A549 (cell line): ENCODE results near the gene ZC3H14. TPM values are rescaled to one million over a fixed set of nuclear protein-coding genes. Genes with fewer than 3 reads are reported as not detected.
A peak's percentile ranks its signal among the peaks of the same experiment; 100 is the strongest.

ENCODE experiments used
- ATAC-seq, 2 experiments: fragments of 200-7000 bp in 1 of 2; fragments of >200 bp in 1 of 2; cut with Nextera tagmentation in 1 of 2; cut with Tn5 transposase in 1 of 2; 3 replicates each; pipeline versions ENCODE4 v1.8.0 to v1.9.1; 2018 to 2020; ENCODE audit warnings: mild to moderate bottlenecking in 1 of 2, moderate library complexity in 1 of 2
- CTCF ChIA-PET: fragments of 300-600 bp; sonication (Branson Sonifier 250); formaldehyde crosslinking; extraction: SDS; loops from one replicate; lab custom pipeline; 2021; ENCODE audit warnings: antibody characterized with exemption, inconsistent platforms; lab: Yijun Ruan, JAX
- POLR2A ChIA-PET: fragments of 350-600 bp; formaldehyde crosslinking; extraction: SDS; loops from one replicate; lab custom pipeline; 2021; ENCODE audit warnings: antibody characterized with exemption, inconsistent platforms; lab: Yijun Ruan, JAX
- DNase-seq, 2 experiments: peaks; one replicate each; pipeline versions ENCODE4 v3.0.0 to v3.0.0-alpha.2; 2011 to 2016; ENCODE audit warnings: low read depth in 1 of 2, low spot score in 1 of 2
- FAIRE-seq: peaks from 2 replicates; lab custom pipeline; 2011; peaks lifted over from hg19 to GRCh38; lab: Jason Lieb, UNC
- H3K27ac ChIP-seq, 2 experiments: fragments of >200 bp; sonication (Bioruptor Twin); formaldehyde crosslinking; 3 replicates each; pipeline ENCODE4 v1.5.1; 2016 to 2017
- H3K4me1 ChIP-seq: fragments of >200 bp; sonication (Bioruptor Twin); formaldehyde crosslinking; 3 replicates; pipeline ENCODE4 v1.6.1; 2016
- H3K4me2 ChIP-seq: fragments of >200 bp; sonication (Bioruptor Twin); formaldehyde crosslinking; 3 replicates; pipeline ENCODE4 v1.6.1; 2016
- H3K4me3 ChIP-seq: fragments of >200 bp; sonication (Bioruptor Twin); formaldehyde crosslinking; 3 replicates; pipeline ENCODE4 v1.5.1; 2016
- H3K9me3 ChIP-seq: fragments of >200 bp; sonication (Bioruptor Twin); formaldehyde crosslinking; 3 replicates; pipeline ENCODE4 v1.6.1; 2016
- BCL3 ChIP-seq: fragments of >200 bp; sonication (Bioruptor Twin); formaldehyde crosslinking; IDR thresholded peaks from 3 replicates; pipeline ENCODE4 v1.6.1; 2016
- CBX2 ChIP-seq: fragments of 200-600 bp; sonication (generic); IDR thresholded peaks from 2 replicates; pipeline ENCODE4 v1.6.1; 2016; ENCODE audit warnings: low read depth, mild to moderate bottlenecking, borderline replicate concordance
- EHF ChIP-seq: fragments of 250-450 bp; sonication (Bioruptor Pico); IDR thresholded peaks from 2 replicates; pipeline ENCODE4 v1.5.0; 2020; ENCODE audit warnings: mild to moderate bottlenecking
- ESRRA ChIP-seq: fragments of 150-350 bp; IDR thresholded peaks from 2 replicates; pipeline ENCODE4 v1.6.1; 2014; ENCODE audit warnings: mild to moderate bottlenecking, low read length, borderline replicate concordance
- FOSB ChIP-seq: fragments of 250-450 bp; sonication (Bioruptor Pico); IDR thresholded peaks from 2 replicates; pipeline ENCODE4 v1.5.0; 2020; ENCODE audit warnings: mild to moderate bottlenecking, moderate library complexity
- HOXB13 ChIP-seq: fragments of 250-450 bp; sonication (Bioruptor Pico); IDR thresholded peaks from 2 replicates; pipeline ENCODE4 v1.5.0; 2020; ENCODE audit warnings: low read depth, mild to moderate bottlenecking, moderate library complexity
- JUNB ChIP-seq: fragments of >200 bp; sonication (Bioruptor Twin); formaldehyde crosslinking; IDR thresholded peaks from 2 replicates; pipeline ENCODE4 v1.6.1; 2016
- KDM1A ChIP-seq: fragments of 200-600 bp; sonication (generic); IDR thresholded peaks from 2 replicates; pipeline ENCODE4 v1.6.1; 2016; ENCODE audit warnings: low read depth, mild to moderate bottlenecking
- MAFK ChIP-seq: fragments of 450-650 bp; IDR thresholded peaks from 2 replicates; pipeline ENCODE4 v1.6.1; 2014; ENCODE audit not compliant: partially characterized antibody
- MAZ ChIP-seq: fragments of 150-350 bp; IDR thresholded peaks from 2 replicates; pipeline ENCODE4 v1.6.1; 2014; ENCODE audit warnings: antibody characterized with exemption, low read depth, low read length, borderline replicate concordance
- NFE2L2 ChIP-seq: fragments of 150-350 bp; conservative IDR thresholded peaks from 2 replicates; pipeline ENCODE4 v1.6.1; 2014; ENCODE audit warnings: low read length
- NR3C1 ChIP-seq: fragments of >200 bp; sonication (Bioruptor Twin); formaldehyde crosslinking; IDR thresholded peaks from 3 replicates; pipeline ENCODE4 v1.6.1; 2017
- POLR2A ChIP-seq: IDR thresholded peaks from 2 replicates; pipeline ENCODE4 v1.6.1; 2012; ENCODE audit warnings: mild to moderate bottlenecking, low read length
- RARB ChIP-seq: fragments of 250-450 bp; sonication (Bioruptor Pico); IDR thresholded peaks from 2 replicates; pipeline ENCODE4 v1.8.0; 2021; ENCODE audit warnings: mild to moderate bottlenecking, moderate library complexity
- REST ChIP-seq: fragments of 200-600 bp; sonication (generic); IDR thresholded peaks from 2 replicates; pipeline ENCODE4 v1.6.1; 2016; ENCODE audit warnings: antibody characterized with exemption, mild to moderate bottlenecking, moderate library complexity
- RNF2 ChIP-seq: fragments of 200-600 bp; sonication (generic); IDR thresholded peaks from 2 replicates; pipeline ENCODE4 v1.6.1; 2016; ENCODE audit warnings: low read depth, mild to moderate bottlenecking, antibody characterized with exemption, moderate library complexity, borderline replicate concordance
- SREBF2 ChIP-seq: fragments of 450-650 bp; IDR thresholded peaks from 2 replicates; pipeline ENCODE4 v1.6.1; 2014; ENCODE audit warnings: mild to moderate bottlenecking, moderate library complexity
- TP53 ChIP-seq: fragments of 250-450 bp; sonication (Bioruptor Pico); IDR thresholded peaks from 2 replicates; pipeline ENCODE4 v1.5.0; 2021; ENCODE audit warnings: mild to moderate bottlenecking, moderate library complexity
- USF2 ChIP-seq: fragments of 450-650 bp; IDR thresholded peaks from 2 replicates; pipeline ENCODE4 v1.6.1; 2014; ENCODE audit warnings: antibody characterized with exemption
- ZSCAN20 ChIP-seq: fragments of 250-450 bp; sonication (Bioruptor Pico); IDR thresholded peaks from 2 replicates; pipeline ENCODE4 v1.8.0; 2022; ENCODE audit warnings: mild to moderate bottlenecking, moderate library complexity
- WGBS: methylation state at CpG from one replicate; pipeline ENCODE4 v1.1.6; 2017; ENCODE audit errors: missing lambda C conversion rate; 5-methylcytosine and 5-hydroxymethylcytosine counted together
- polyA plus RNA-seq, 4 experiments: library from polyadenylated mRNA; depleted of rRNA in 3 of 4; stranded (reverse); fragments of >200 nt; fragmentation: RNase III in 1 of 4; extraction: RNeasy Plus Mini Kit Qiagen cat#74134 plus additional on column Dnase treatment in 1 of 4; gene quantifications; 2 replicates in 3 of 4; 3 replicates in 1 of 4; pipeline ENCODE4 v1.2.3, GENCODE V29; 2011 to 2017
- TF ChIP-seq, protein P1 (sequence below): fragments of >200 bp; sonication (Bioruptor Twin); formaldehyde crosslinking; IDR thresholded peaks from 2 replicates; pipeline ENCODE4 v1.6.1; 2016

The ZC3H14 gene
- polyA plus RNA-seq, 2 of the 4 experiments (the other 2 are of a cell fraction), result 64.5 to 141 TPM

- WGBS, result 30% methylated on average over 2 of the region's 2 CpGs
- no peak for DNase-seq
- FAIRE-seq, result no peak
- H3K4me2 ChIP-seq, result no peak overlapping the region
- POLR2A ChIA-PET, result no interaction called here
- no peaks in the 10 kb centered on the region for H3K4me1 ChIP-seq
- ATAC-seq, result peak; percentile 30 to 58; a peak in 3 of 6 replicates
- no peak overlapping the region for H3K27ac ChIP-seq
- CTCF ChIA-PET, result interaction anchor here (1.2 kb wide), 1 partner anchor 10 kb away, joined by 3 read pairs; no protein-coding TSS in a partner anchor
- H3K9me3 ChIP-seq, result no peaks in the 10 kb centered on the region
- TF ChIP-seq ESRRA (no peak), POLR2A (no peak), NR3C1 (no peak), TP53 (CRISPR knock-in tag) (no peak), NFE2L2 (no peak), HOXB13 (CRISPR knock-in tag) (no peak), FOSB (CRISPR knock-in tag) (no peak), JUNB (no peak), KDM1A (no peak), BCL3 (no peak), MAZ (no peak), RARB (no peak), RNF2 (no peak)
- TF ChIP-seq, protein P1, sequence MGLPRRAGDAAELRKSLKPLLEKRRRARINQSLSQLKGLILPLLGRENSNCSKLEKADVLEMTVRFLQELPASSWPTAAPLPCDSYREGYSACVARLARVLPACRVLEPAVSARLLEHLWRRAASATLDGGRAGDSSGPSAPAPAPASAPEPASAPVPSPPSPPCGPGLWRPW, result no peak
- TF ChIP-seq, all 56 proteins: peak for 0
- no peak overlapping the region for H3K4me3 ChIP-seq
These were observed 69.7 kb downstream of the ZC3H14 start for GRCh38 chr14:88632512-88632911.

DNA sequence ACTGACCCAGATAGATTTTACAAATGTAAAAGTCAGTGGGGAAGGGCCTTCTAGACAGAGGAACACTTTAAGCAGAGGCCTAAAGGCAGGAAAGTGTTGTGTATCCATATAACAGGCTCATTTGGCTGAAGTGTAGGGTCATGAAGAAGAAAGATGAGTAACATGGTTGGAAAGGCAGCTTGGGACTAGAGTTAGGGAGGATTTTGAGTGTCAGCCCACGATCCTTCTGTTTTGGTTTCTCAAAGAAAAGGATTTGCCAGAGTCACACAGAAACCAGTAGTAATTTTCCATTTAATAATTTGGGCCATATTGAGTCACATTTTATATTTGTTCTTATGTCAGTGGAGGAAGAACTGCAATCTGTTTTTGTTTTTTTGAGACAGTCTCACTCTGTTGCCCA lies 76.4 kb downstream of the ZC3H14 start:
- POLR2A ChIA-PET, result no interaction called here
- Histone ChIP-seq H3K4me3 (no peak overlapping the region), H3K9me3 (0 out of 3 replicates have a peak, but pooled peaks cover 3% of the 10 kb centered on the region), H3K4me1 (no peaks in the 10 kb centered on the region), H3K4me2 (no peak overlapping the region), H3K27ac (no peak overlapping the region)
- ATAC-seq (no peak), FAIRE-seq (no peak), DNase-seq (no peak)
- TF ChIP-seq MAFK (no peak), SREBF2 (no peak), CBX2 (no peak), POLR2A (no peak), USF2 (no peak), EHF (no peak), ZSCAN20 (CRISPR knock-in tag) (no peak), TP53 (CRISPR knock-in tag) (no peak), REST (no peak)
- 21% methylated on average over 1 of the region's 1 CpG for WGBS
- CTCF ChIA-PET, result no interaction called here
